Kidney (tissue), 14 donors: ENCODE results near the gene SLC25A48. TPM values are rescaled to one million over a fixed set of nuclear protein-coding genes. Genes with fewer than 3 reads are reported as not detected.

ENCODE experiments used
- DNase-seq, 5 donors: peaks; one replicate each; pipeline ENCODE4 v3.0.0-alpha.2; 2013 to 2020
- FAIRE-seq: peaks from 2 replicates; lab custom pipeline; 2012; peaks lifted over from hg19 to GRCh38; lab: Jason Lieb, UNC
- H3K27ac ChIP-seq, 2 donors: one replicate each; pipeline ENCODE4 v1.7.0; 2013; ENCODE audit warnings: low read depth in 2 of 2, low read length in 2 of 2, inconsistent platforms in 1 of 2
- H3K27me3 ChIP-seq: one replicate; pipeline ENCODE4 v1.7.1; 2013; ENCODE audit warnings: low read length, inconsistent platforms; ENCODE audit not compliant: control insufficient read depth, insufficient read depth
- H3K36me3 ChIP-seq, 3 donors: one replicate each; pipeline versions ENCODE4 v1.7.0 to v1.7.1; 2013; ENCODE audit warnings: low read length in 3 of 3, control low read depth in 1 of 3, inconsistent platforms in 1 of 3; ENCODE audit not compliant: insufficient read depth in 3 of 3, control insufficient read depth in 2 of 3
- H3K4me1 ChIP-seq, 3 donors: one replicate each; pipeline versions ENCODE4 v1.7.0 to v1.7.1; 2013; ENCODE audit warnings: low read length in 3 of 3, inconsistent platforms in 1 of 3, low read depth in 1 of 3; ENCODE audit not compliant: control insufficient read depth in 2 of 3, insufficient read depth in 2 of 3
- H3K4me3 ChIP-seq, 3 donors: one replicate each; pipeline versions ENCODE4 v1.7.0 to v1.8.1; 2013; ENCODE audit warnings: low read length in 3 of 3, control low read depth in 1 of 3, inconsistent platforms in 1 of 3
- H3K9ac ChIP-seq, 3 donors: one replicate each; pipeline versions ENCODE4 v1.7.0 to v1.7.1; 2013; ENCODE audit warnings: low read length in 3 of 3, control low read depth in 1 of 3, inconsistent platforms in 1 of 3
- H3K9me3 ChIP-seq, 3 donors: one replicate each; pipeline versions ENCODE4 v1.7.0 to v1.7.1; 2013; ENCODE audit warnings: low read length in 3 of 3, control low read depth in 1 of 3, inconsistent platforms in 1 of 3; ENCODE audit not compliant: control insufficient read depth in 2 of 3, insufficient read depth in 1 of 3
- CTCF ChIP-seq: IDR thresholded peaks from 3 replicates; pipeline ENCODE4 v1.5.1; 2012; ENCODE audit warnings: mild to moderate bottlenecking, moderate library complexity, borderline replicate concordance; ENCODE audit not compliant: insufficient read depth; ENCODE audit errors: extremely low read depth
- intact Hi-C: fragments of 100-400 bp; cut with DNase I; formaldehyde crosslinking; loops from one replicate; pipeline ENCODE4 v1.11.1; 2022
- polyA plus RNA-seq: library from polyadenylated mRNA; stranded (reverse); fragments of 350-450 nt; fragmentation: Illumina TruSeq; extraction: RNeasy Lipid Tissue Mini Kit (QIAGEN cat#74804); gene quantifications from one replicate; pipeline ENCODE4 v1.2.3, GENCODE V29; 2014; ENCODE audit warnings: low read depth, low replicate concordance; ENCODE audit not compliant: insufficient read depth
- total RNA-seq: library from RNA; stranded (reverse); fragmentation: NEBNext Ultra II Directional; extraction: Animal tissue kit (Norgen Biotek cat#: 25700); gene quantifications from one replicate; pipeline ENCODE4 v1.2.1, GENCODE V29; 2021
- donor health status: control.
- donor health status: control.
- donor health status: control.
- donor health status: control.
- donor health status: control.
- donor health status: DM: yes; HTN: yes; CAD: no.
- donor health status: Normal renal cell carcinoma (clear cell type).

SLC25A48 gene
- total and polyA plus RNA-seq, 2 donors from 2014 or later, result 1.7 to 10.4 TPM

GRCh38 chr5:135859641-135860040 is 25.2 kb downstream of the SLC25A48 start:
- H3K27ac ChIP-seq, result no peak overlapping the region
- H3K9ac ChIP-seq, result no peak overlapping the region
- H3K36me3 ChIP-seq, result no peaks in the 10 kb centered on the region
- no peaks in the 10 kb centered on the region for H3K4me1 ChIP-seq
- TF ChIP-seq CTCF, result no peak
- intact Hi-C loops, result no loop called here
- H3K9me3 ChIP-seq, result no peaks in the 10 kb centered on the region
- FAIRE-seq, result no peak
- no peaks in the 10 kb centered on the region for H3K27me3 ChIP-seq
- no peak overlapping the region for H3K4me3 ChIP-seq
- no peak for DNase-seq

- Histone ChIP-seq H3K9me3 (no peaks in the 10 kb centered on the region), H3K9ac (no peak overlapping the region), H3K4me3 (no peak overlapping the region), H3K4me1 (no peaks in the 10 kb centered on the region), H3K36me3 (no peaks in the 10 kb centered on the region), H3K27ac (no peak overlapping the region), H3K27me3 (no peaks in the 10 kb centered on the region)
- DNase-seq (no peak), FAIRE-seq (no peak)
- no peak for TF ChIP-seq CTCF
- intact Hi-C loops, result no loop called here
Measured at GRCh38 chr5:135861641-135862040, 27.2 kb downstream of the SLC25A48 start.

GRCh38 chr5:135862086-135862485 is 27.6 kb downstream of the SLC25A48 start:
- Histone ChIP-seq H3K4me1 (no peaks in the 10 kb centered on the region), H3K4me3 (no peak overlapping the region), H3K27ac (no peak overlapping the region), H3K36me3 (no peaks in the 10 kb centered on the region), H3K9ac (no peak overlapping the region), H3K27me3 (no peaks in the 10 kb centered on the region), H3K9me3 (no peaks in the 10 kb centered on the region)
- DNase-seq, result peak in 1 of 5 donors; percentile 8
- FAIRE-seq, result no peak
- intact Hi-C loops, result no loop called here
- TF ChIP-seq CTCF, result no peak

- no peaks in the 10 kb centered on the region for H3K36me3 ChIP-seq
- H3K27ac ChIP-seq, result no peak overlapping the region
- DNase-seq (no peak), FAIRE-seq (no peak)
- no peaks in the 10 kb centered on the region for H3K4me1 ChIP-seq
- H3K4me3 ChIP-seq, result no peak overlapping the region
- no peaks in the 10 kb centered on the region for H3K9me3 ChIP-seq
- no peaks in the 10 kb centered on the region for H3K27me3 ChIP-seq
- intact Hi-C loops, result no loop called here
- no peak for TF ChIP-seq CTCF
- H3K9ac ChIP-seq, result no peak overlapping the region
Measured at GRCh38 chr5:135862744-135863143, 28.3 kb downstream of the SLC25A48 start.
